CD4-positive, alpha-beta T cell treated with Interferon gamma for 1 hour (primary cell): Measurements from ENCODE around the gene GRM8.
"Not testable (repeated sequence)": the region's sequence is repeated elsewhere in the genome, so short reads cannot be mapped to it uniquely, and the experiment has no call there.

Source experiments
- DNase-seq: peaks from one replicate; pipeline ENCODE4 v3.0.0-alpha.2; 2020

GRM8 gene

DNA sequence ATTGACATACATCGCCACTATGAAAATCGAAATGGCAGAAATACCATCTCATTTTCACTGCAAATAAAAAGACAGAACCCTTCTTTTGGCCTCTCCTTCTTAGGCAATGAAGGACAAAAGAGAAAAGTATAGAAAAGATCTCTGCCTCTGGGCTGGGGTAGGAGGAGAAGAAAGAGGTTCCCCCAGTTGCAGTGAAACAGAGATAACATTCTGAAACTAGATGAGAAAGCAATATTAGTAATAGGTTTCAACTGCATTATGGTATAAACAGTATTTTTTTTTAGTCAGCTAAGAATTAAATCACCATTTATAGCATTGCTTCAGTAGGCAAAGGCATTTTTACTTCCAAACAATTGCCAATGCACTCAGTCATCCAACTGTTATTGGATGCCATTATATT lies 347.5 kb downstream of the GRM8 start:
- not testable (repeated sequence) for DNase-seq

- not testable (repeated sequence) for DNase-seq
Observed at GRCh38 chr7:126901041-126901765, 351.5 kb downstream of the GRM8 start.

DNA sequence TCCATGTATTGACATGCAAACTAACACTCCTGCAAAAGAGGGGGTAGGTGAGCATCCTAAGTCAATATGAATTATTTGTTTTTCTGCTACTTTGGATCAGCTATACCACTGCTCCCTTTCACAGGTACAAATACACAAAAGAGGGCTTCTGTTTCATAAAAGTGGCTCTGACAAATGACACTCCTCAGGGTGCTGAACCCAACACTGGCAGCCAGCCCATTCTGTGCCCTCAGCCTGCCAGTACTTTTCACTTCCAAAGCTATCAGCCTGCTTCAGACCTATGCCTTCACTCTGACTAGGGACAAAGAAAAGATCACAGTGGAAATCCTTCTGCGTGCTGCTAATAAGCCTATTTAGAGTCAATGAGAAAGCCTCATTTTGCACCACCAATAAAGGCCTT lies 364.8 kb downstream of the GRM8 start:
- DNase-seq, result not testable (repeated sequence)

- not testable (repeated sequence) for DNase-seq
Observed at GRCh38 chr7:126887560-126887959, 365.2 kb downstream of the GRM8 start.

- DNase-seq, result not testable (repeated sequence)
Observed at GRCh38 chr7:126882730-126883129, 370.0 kb downstream of the GRM8 start.

DNA sequence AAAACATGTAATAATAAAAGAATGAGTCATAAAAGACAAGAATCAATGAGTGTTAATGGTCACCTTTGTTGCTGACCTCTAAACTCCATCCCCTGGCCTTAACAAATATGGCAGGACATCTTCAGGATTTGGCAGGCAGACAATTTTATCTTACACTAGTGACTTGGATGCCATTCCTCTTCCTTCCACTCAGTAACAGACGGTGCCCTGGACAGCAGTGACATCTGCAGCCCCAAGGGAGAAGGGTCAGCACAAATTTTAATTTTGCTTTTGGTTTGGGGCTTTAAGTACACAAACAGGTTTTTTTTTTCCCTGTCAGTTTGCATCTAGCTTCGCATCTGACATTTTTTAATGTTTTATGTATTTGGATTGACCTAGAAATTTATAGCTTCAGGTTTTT lies 370.8 kb downstream of the GRM8 start:
- DNase-seq, result not testable (repeated sequence)

- DNase-seq, result no peak
Observed at GRCh38 chr7:126881315-126881714, 371.4 kb downstream of the GRM8 start.

- DNase-seq, result not testable (repeated sequence)
Observed at GRCh38 chr7:126876536-126876935, 376.2 kb downstream of the GRM8 start.

GRCh38 chr7:126856691-126857291 lies 395.9 kb downstream of the GRM8 start:
- DNase-seq, result no peak

DNA sequence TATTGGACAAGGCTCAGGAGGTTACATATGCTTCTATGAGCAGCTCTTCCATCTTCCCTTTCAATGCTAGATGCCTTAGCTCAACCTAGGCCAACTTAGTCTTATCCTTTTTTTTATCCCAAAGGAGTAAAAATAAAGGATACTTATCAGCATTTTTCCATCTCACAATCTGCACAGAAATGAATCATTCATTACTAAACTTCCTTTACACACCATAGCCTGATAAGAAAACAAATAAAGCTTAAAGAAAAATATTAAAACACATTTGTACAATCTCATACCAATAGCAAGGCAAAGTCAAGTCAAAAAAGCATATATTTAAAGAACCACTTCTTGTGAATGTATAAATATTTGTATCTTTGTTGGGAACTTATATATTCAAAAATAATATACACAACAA lies 407.4 kb downstream of the GRM8 start:
- no peak for DNase-seq

DNA sequence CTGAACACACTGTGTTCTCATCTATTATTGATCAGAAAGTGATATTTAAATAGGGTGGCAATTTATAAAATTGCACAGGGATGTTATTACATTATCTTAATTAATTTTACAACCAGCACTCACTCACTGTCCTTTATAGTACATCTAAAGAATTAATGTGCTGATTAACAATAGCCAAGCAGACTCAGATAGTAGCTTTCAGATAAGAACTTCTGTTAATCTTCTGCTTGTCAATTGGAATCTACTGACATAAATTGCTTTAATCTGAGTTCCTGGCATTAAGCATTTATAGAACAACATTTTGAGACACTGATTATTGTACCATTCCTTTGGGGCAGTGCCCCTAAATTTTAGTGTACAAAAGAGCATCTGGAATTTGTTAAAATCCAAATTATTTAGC lies 408.9 kb downstream of the GRM8 start:
- no peak for DNase-seq

DNA sequence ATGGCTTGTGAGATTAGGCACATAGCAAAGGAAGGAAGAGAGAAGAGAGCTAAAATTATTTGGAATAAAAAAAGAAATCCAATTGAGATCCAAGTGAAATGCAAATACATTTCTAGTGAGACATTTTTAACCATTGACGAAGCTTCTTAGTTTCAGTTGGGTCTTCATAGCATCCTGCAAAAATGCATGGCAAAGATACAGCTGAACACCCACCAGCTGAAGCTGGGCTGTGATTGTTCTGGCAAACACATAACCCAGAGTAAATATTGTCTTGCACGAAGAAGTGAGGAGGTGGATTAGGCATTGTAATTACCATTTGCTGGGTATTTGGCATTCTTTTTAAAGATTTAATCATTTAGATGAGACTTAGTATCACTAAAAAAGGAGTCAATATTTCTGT lies 409.4 kb downstream of the GRM8 start:
- no peak for DNase-seq

DNA sequence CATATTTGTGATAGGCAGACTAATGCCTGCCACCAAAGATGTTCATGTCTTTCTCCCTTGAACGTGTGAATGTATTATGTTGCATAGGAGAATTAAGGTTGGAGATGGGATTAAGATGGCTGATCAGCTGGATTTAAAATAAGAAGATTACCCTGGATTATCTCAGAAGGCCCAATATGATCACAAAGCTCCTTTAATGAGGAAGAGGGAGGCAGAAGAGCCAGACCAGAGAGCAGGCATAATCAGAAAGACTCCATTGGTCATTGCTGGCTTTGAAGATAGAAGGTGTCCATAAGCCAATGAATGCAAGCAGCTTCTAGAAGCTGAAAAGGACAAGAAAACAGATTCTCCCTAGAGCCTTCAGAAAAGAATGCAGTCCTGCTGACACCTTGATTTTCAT lies 410.3 kb downstream of the GRM8 start:
- DNase-seq, result no peak

- DNase-seq, result no peak
Observed at GRCh38 chr7:126840869-126841268, 411.9 kb downstream of the GRM8 start.

DNA sequence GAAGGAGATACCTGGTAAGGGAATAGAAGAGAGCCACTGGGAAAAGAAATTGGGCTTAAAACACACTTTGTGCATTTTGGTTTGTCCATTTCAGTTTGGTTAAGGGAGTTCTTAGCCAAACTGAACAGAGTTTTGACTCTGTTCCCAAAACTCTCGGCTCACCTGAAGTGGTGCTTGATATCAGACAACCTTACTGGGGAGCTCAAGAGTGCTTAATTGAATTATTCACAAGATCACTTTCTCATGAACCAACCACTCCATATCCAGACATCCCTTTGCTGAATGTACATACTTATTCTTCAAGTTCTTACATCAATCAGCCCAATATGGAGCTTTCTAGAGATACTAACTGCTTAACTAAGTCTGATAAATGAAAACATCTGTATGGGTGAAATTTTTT lies 413.1 kb downstream of the GRM8 start:
- no peak for DNase-seq

DNA sequence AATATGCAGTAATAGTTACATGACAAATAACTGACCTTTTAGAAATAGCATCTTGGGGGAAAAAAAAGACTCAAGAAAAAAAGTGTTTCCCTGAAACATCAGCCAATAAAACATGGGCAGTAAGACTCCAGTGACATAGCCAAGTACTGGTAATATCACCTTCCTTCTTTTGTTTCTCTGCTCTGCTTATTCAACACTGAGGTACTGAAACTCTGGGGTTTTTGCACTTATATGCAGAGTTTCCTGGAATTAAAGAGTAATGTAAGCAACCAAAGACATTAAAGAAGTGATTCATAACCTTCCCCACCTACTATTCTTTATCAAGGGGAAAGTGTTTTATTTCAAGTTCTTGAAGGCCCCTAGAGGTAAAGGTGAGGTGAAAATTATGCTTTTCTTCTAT lies 414.5 kb downstream of the GRM8 start:
- DNase-seq, result no peak

DNA sequence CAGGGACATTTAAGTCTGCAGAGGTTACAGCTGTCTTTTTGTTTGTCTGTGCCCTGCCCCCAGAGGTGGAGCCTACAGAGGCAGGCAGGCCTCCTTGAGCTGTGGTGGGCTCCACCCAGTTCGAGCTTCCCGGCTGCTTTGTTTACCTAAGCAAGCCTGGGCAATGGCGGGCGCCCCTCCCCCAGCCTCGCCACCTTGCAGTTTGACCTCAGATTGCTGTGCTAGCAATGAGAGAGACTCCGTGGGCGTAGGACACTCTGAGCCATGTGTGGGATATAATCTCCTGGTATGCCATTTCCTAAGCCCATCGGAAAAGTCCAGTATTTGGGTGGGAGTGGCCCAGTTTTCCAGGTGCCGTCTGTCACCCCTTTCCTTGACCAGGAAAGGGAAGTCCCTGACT lies 421.5 kb downstream of the GRM8 start:
- DNase-seq, result not testable (repeated sequence)

GRCh38 chr7:126820925-126821324 lies 431.8 kb downstream of the GRM8 start:
- no peak for DNase-seq

GRCh38 chr7:126819197-126819484 lies 433.6 kb downstream of the GRM8 start:
- DNase-seq, result no peak

DNA sequence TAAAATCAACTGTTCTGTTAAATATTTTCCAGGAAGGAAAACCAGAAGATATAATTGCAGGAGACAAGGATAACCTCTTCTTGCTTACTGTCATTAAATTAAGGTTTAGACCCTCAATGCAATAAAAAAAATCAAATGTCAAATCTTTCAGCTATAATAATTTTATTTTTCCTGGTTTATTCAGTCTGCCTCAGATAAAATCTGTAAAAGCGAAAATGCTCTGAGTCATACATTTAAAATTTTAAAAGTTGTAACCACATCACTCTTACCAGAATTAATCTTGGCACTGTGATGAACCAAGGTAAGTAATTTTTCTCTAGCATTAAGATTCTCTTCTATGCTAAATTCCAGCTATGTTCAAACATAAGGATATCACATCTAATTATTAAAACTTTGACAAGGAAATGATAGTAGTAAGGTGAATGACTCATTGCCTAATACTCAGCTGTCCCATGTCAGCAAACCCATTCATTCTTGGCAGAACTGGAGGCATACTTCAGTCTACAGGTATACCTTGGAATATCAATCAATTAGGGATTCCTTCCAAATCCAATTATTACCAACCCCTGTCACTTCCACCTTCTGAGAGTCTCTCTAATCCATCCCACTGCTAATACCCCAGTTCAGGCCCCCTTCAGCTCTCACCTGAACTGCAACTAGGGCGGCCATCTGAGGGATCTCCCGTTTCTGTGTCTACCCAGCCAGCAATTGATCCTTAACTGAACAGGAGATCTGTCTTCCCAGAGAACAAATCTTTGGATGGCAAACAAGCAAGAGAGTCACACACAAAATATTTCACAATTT lies 434.1 kb downstream of the GRM8 start:
- DNase-seq, result no peak

DNA sequence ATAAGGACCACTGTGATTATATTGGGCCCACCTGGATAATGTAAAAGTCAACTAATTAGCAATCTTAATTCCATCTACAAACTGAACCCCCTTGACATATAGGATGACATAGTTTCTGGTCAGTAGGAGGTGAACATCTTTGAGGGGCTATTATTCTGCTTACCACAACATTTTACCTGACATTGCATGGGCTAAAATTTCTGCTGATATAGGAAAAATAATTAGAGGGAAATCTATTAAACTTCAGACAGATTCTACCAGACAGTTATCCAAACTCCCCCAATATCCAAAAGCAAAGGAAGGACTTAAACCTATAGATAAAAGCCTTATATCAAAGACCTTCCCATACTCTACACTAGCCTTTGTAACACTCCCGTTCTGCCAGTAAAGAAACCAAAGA lies 443.6 kb downstream of the GRM8 start:
- no peak for DNase-seq

GRCh38 chr7:126806614-126807013 lies 446.1 kb downstream of the GRM8 start:
- DNase-seq, result no peak

DNA sequence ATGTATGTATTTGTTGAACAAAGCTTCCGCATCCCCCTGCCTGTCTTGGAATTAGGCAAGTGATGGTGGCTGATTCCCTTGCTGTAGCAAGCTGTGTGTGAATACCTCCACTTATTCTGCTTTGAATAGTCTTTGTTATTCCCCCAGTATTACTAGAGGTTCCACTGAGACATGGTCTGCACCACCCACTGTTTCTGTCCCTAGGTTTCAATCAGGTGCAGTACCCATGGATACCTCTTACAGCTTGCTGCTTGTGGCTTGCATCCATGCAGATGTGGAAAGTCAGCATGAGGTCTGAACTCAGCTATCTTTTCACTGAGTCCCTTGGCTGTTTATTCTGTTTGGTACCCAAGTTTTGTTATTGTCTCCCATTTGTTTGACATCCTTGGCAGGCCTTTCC lies 447.4 kb downstream of the GRM8 start:
- DNase-seq, result no peak

- no peak for DNase-seq
Observed at GRCh38 chr7:126804604-126805003, 448.1 kb downstream of the GRM8 start.
